ENCODE results near the gene HMG20A.
"Not testable (repeated sequence)": the region's sequence is repeated elsewhere in the genome, so short reads cannot be mapped to it uniquely, and the experiment has no call there.

HMG20A gene

DNA sequence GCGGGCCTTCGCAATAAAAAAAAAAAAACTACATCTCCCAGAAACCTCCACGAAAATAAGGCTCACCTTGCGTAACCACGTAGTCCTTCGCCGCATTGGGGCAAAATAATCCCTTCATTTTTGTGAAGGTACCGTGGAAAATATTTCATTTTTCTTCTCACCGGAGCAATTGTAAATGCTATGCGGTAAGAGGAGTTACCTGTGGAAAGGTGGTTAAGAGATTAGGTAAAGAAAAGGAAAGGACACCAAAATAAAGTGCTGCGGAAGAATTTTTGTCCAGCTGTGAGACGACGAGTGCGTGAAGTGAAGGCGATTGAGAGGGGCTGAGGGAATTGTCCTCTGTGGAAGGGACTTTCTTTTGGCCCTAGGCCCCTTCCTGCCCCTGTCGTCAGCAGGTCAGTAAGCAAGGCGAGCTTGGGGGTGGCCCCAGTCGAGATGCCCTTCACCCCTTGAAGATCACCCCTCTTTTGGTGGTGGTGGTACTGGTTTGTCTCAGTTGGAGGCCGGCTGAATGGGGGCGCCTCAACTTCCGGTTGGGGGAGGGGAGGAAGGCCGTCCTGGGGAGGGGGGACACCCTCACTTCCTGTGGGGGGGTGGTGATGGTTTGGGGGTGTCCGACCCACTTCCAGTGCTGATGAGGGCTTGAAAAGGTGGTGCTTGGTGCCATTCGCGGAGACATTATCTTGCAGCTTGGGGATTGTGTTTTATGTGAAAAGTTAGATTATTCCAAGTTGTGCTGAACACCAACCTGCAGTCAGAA, at the start of gene HMG20A:
Gene HMG20A, plus strand, starts transcription at position 279 of the 760 bp plus-strand sequence. CDS start 37,520 bp downstream, outside the sequence.
- DNase-seq (ENCODE audit: low spot score): peak; percentile 87

- DNase-seq (ENCODE audit: low spot score): no peak
These were observed 48.7 kb upstream of the HMG20A start for GRCh38 chr15:77371850-77372563.

- no peak for DNase-seq (ENCODE audit: low spot score)
These were observed 47.2 kb upstream of the HMG20A start for GRCh38 chr15:77373441-77373840.

DNA sequence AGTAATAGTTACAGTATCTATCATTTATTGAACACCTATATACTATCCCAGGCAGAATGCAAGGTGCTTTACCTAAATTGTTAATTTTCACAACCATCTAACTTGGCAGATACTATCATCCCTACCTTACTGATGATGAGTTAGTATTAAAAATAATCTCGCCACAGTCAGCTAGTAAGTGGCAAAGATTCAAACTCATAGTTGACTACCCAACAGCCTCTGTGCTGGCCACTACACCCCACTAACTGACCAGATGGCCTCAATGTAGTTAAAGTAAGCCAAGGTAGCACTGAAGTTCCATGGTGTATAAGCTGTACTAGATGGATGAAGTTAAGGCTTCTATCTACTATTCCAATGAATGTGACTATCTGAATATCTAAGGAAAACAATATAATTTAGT, 45.6 kb upstream of the HMG20A start:
- DNase-seq (ENCODE audit: low spot score): no peak

DNA sequence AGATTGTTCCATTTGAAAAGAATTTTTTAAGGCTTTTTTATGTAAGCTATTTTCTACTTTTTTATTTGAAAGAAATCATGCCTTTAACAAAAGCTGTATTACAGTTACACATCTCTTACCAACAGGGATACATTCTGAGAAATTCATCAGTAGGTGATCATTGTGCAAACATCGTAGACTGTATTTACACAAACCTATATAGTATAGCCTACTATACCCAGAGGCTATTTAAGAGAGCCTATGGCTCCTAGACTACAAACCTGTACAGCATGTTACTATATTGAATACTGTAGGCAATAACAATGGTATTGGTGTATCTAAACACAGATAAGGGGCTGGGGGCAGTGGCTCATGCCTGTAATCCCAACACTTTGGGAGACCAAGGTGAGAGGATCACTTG, 43.9 kb upstream of the HMG20A start:
- no peak for DNase-seq (ENCODE audit: low spot score)

GRCh38 chr15:77380033-77380432, 40.7 kb upstream of the HMG20A start:
- DNase-seq (ENCODE audit: low spot score): no peak

GRCh38 chr15:77384086-77384485, 36.6 kb upstream of the HMG20A start:
- DNase-seq (ENCODE audit: low spot score): no peak

DNA sequence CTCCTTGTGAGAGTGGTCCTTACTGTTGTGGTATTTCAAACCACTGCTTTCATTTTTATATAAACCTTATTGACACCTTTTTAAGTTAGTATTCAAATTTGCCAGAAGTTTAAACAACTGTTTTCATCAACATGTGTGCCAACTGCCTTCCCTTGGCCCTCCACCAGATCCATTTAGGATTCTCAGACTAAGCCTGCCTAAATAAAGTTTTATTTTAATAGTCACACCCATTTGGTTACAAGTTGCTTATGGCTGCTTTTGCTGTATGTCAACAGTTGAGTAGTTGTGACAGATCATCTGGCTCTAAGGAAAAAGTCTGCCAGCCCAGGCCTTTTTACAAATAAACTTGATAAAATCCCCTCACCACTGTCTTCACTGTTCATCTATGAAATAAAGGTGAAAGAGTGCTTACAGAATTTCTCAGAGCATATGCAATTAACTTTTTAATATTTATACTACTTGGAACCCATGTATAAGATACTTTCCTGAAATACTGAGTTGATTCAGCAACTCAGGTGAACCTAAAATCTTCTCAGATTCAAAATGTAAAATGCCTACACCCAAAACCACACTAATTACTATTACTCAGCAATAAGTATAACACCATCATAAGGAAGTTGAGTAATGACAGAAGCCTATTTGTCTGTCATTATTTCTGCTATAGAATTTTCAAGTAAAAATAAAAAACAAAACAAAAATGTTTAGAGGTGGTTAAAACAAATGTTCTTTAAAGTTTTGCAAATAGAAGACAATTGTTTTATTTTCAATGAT, 35.9 kb upstream of the HMG20A start:
- DNase-seq (ENCODE audit: low spot score): no peak

- DNase-seq (ENCODE audit: low spot score): no peak
These were observed 34.1 kb upstream of the HMG20A start for GRCh38 chr15:77386626-77387025.

DNA sequence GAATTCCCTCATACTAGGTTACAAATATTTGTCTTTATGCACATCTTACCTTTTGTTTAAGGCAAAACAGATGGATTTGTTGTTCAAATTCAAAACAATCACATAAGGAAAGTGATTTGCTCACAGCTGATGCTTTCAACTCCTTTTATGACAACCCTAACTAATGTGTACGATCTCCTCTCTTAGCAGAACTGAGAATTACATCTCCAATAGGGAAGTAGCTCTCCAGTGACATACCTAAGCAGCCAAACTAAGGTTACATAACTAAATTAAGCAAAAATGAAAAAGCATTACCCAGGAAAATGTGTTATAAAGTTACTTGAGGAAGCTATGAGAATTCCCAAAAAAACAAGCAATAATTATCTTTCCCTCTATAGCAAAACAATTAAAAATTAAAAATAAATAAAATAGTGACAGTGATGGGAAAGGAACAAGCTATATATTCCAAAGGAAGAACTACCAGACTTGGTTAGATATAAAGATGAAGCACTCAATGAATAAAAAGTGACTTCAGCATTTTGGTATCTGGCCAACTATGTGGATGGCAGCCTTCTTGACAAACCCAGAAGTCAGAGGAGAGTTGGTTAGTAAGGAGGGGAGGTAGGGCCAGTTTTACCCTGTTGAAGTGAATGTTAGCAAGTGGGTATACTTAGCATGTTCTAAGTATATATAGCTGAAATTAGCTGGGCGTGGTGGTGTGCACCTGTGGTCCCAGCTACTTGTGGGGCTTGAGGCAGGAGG, 33.2 kb upstream of the HMG20A start:
- no peak for DNase-seq (ENCODE audit: low spot score)

DNA sequence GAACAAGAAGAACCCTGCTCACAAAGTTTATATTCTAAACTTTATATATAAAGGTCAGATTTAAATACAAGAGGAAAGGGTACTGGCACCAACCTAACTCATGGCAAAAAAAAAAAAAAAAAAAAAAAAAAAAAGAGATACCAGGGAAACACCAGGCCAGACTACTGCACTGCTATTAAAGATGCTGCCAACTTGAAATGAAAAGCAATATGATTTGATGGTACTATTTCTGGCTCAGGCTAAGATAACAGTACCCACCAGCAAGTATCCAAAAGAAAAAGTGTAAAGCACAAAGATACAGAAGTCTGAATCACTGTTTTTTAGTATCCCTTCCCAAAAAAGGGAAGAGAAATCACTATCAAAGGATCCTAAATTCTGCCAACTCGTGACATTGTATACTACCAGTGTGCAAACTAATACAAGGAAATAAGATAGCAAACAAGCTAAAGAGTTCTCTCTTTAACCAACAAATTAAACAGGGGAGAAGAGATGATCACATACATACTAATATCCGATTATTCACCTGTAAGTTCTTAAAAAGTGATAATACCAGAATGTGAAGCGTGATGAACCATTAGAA, 29.2 kb upstream of the HMG20A start:
- DNase-seq (ENCODE audit: low spot score): no peak

GRCh38 chr15:77392762-77393470, 27.8 kb upstream of the HMG20A start:
- DNase-seq (ENCODE audit: low spot score): no peak

DNA sequence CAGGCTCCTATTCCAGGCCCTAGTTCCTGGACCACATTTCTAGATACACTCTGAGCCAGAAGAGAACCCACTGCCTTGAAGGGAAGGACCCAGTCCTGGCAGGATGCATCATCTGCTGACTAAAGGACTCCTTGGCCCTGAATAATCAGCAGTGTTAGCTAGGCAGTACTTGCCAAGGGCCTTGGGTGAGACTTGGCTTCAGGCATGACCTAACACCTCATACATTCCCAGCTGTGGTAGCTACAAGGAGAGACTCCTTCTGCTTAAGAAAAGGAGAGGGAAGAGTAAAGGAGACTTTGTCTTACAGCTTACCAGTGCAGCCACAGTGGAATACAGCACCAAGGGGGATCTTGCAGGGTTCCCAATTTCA, 27.2 kb upstream of the HMG20A start:
- no peak for DNase-seq (ENCODE audit: low spot score)

DNA sequence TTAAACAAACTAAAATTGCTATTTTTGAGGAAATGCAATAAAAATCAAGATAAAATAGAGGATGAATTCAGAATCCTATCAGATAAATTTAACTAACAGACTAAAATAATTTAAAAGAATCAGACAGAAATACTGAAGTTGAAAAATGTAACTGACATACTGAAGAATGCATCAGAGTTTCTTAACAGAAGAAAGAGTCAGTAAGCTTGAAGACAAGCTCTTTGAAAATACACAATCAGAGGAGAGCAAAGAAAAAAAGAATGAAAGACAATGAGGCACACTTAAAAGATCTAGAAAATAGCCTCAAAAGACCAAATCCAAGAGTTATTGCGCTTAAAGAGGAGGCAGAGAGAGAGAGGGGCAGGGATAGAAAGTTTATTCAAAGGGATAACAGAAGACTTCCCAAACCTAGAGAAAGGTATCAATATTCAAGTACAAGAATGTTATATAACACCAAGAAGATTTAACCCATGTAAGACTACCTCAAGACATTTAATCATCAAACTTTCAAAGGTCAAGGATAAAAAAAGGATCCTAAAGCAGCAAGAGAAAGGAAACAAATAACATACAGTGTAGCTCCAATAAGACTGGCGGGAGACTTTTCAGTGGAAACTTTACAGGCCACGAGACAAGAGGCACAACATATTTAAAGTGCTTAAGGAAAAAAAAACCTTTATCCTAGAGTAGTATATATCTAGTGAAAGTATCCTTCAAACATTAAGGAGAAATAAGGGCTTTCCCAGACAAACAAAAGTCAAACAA, 25.5 kb upstream of the HMG20A start:
- DNase-seq (ENCODE audit: low spot score): no peak

DNA sequence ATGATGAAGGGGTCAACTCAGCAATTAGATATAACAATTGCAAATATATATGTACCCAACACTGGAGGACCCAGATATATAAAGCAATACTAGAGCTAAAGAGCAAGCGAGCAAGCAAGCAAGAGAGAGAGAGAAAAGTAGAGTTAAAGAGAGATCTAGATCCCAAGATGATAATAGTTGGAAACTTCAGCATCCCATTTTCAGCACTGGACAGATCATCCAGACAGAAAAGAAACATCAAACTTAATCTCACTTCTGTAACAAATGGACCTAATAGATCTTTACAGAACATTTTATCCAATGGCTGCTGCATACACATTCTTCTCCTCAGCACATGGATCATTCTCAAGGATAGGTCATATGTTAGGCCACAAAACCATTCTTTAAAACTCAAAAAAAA, 24.0 kb upstream of the HMG20A start:
- DNase-seq (ENCODE audit: low spot score): no peak

- no peak for DNase-seq (ENCODE audit: low spot score)
These were observed 21.8 kb upstream of the HMG20A start for GRCh38 chr15:77398927-77399326.

GRCh38 chr15:77400258-77400657, 20.4 kb upstream of the HMG20A start:
- DNase-seq (ENCODE audit: low spot score): no peak

GRCh38 chr15:77402740-77403379, 17.8 kb upstream of the HMG20A start:
- no peak for DNase-seq (ENCODE audit: low spot score)

GRCh38 chr15:77406173-77406759, 14.4 kb upstream of the HMG20A start:
- not testable (repeated sequence) for DNase-seq (ENCODE audit: low spot score)
